Astrocyte of the spinal cord (primary cell): ENCODE results near the gene ADGRB3.
A peak's percentile ranks its signal among the peaks of the same experiment; 100 is the strongest.

ENCODE experiments used
- DNase-seq: peaks from one replicate; pipeline ENCODE4 v3.0.0; 2011; ENCODE audit warnings: low read depth, low spot score
- H3K4me3 ChIP-seq: 2 replicates; pipeline ENCODE4 v1.5.1; 2011; ENCODE audit warnings: low read depth, mild to moderate bottlenecking, low read length, moderate library complexity
- in situ Hi-C: cut with HindIII; loops from 2 replicates; pipeline ENCODE4 v1.10.0; 2017; ENCODE audit warnings: low sequenced_read_pairs
- TF ChIP-seq, protein P1 (sequence below): IDR thresholded peaks from 2 replicates; pipeline ENCODE4 v1.5.1; 2012; ENCODE audit warnings: low read depth, mild to moderate bottlenecking, low read length, inconsistent platforms

ADGRB3 gene

DNA sequence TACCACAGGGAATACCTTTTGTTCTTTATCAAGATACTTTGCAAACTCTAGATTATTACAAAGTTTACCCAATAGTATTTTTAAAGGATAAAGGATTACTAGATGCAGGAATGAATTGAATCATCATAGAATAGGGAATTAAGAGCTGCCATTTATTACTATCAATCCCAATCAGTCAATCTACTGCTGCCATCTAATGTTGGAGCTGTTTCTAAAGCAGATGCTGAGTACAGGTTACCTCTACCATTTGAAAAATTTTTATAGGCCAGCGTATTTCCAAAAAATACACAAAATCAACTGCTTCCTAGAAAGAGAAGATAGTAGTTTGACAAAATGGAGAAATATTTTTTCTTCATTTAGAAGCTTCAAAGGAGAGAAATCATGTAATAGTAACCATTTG, 520.4 kb downstream of the ADGRB3 start:
- TF ChIP-seq, protein P1, sequence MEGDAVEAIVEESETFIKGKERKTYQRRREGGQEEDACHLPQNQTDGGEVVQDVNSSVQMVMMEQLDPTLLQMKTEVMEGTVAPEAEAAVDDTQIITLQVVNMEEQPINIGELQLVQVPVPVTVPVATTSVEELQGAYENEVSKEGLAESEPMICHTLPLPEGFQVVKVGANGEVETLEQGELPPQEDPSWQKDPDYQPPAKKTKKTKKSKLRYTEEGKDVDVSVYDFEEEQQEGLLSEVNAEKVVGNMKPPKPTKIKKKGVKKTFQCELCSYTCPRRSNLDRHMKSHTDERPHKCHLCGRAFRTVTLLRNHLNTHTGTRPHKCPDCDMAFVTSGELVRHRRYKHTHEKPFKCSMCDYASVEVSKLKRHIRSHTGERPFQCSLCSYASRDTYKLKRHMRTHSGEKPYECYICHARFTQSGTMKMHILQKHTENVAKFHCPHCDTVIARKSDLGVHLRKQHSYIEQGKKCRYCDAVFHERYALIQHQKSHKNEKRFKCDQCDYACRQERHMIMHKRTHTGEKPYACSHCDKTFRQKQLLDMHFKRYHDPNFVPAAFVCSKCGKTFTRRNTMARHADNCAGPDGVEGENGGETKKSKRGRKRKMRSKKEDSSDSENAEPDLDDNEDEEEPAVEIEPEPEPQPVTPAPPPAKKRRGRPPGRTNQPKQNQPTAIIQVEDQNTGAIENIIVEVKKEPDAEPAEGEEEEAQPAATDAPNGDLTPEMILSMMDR, result no peak
- in situ Hi-C loops, result no loop called here
- H3K4me3 ChIP-seq, result no peak overlapping the region
- DNase-seq, result no peak

- H3K4me3 ChIP-seq, result no peak overlapping the region
- peak; percentile 9 for DNase-seq
- TF ChIP-seq, protein P1, result no peak
- in situ Hi-C loops, result no loop called here
Measured at GRCh38 chr6:69162811-69163210, 527.7 kb downstream of the ADGRB3 start.

- TF ChIP-seq, protein P1, result no peak
- in situ Hi-C loops, result no loop called here
- no peak for DNase-seq
- no peak overlapping the region for H3K4me3 ChIP-seq
Measured at GRCh38 chr6:69164564-69165229, 529.6 kb downstream of the ADGRB3 start.

- no peak overlapping the region for H3K4me3 ChIP-seq
- TF ChIP-seq, protein P1, result no peak
- DNase-seq, result no peak
- in situ Hi-C loops, result no loop called here
Measured at GRCh38 chr6:69179681-69180080, 544.6 kb downstream of the ADGRB3 start.

DNA sequence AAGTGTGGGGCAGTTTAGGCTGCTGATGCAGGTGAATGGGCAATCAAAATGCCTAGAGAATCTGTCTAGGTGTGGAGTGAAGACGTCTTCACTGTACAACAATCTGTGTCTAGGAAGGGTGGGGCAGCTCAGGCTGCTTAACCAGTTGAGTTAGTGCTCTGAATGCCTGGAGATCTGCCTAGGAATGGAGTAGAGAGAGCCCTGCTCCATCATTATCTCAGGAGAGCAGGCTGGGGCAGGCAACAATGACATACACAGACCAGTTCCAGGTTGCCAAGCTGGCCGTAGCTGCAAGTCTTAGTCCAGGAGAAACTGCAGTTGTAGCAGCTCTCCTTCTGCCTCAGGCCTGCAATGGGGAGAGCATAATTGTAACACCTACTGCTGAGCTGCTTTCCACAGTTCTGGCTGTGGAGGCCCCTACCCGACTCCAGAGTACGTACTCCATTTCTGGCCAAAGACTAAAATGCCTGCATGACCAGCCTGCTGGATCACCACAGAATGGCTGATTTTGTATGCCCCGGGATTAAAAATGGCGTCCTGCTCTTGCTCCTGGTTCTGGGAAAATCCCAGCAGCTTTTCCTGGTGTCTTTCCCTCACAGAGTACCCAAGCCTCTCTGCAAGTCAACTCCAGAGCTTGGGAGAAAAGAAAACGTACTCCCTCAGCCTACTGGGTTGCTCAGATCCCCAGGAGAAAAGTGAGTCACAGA, 545.4 kb downstream of the ADGRB3 start:
- no peak for DNase-seq
- in situ Hi-C loops, result no loop called here
- TF ChIP-seq, protein P1, result no peak
- H3K4me3 ChIP-seq, result no peak overlapping the region

GRCh38 chr6:69181964-69182363, 546.9 kb downstream of the ADGRB3 start:
- TF ChIP-seq, protein P1, result no peak
- in situ Hi-C loops, result no loop called here
- H3K4me3 ChIP-seq, result no peak overlapping the region
- no peak for DNase-seq
